HCT116 (cell line): ENCODE measurements around the gene GNG12. TPM values are rescaled to one million over a fixed set of nuclear protein-coding genes. Genes with fewer than 3 reads are reported as not detected.

Experiments
- ATAC-seq: fragments of 200-7000 bp; cut with Tn5 transposase; 2 replicates; pipeline ENCODE4 v1.9.1; 2020; ENCODE audit warnings: mild to moderate bottlenecking, moderate library complexity
- BruUV-seq: library from RNA; stranded (reverse); fragments of 400-500 nt; replicated peaks from 2 replicates; lab custom pipeline; 2021; lab: Mats Ljungman, UMichigan
- CTCF ChIA-PET: fragments of 300-600 bp; sonication (Branson Sonifier 250); formaldehyde crosslinking; loops from one replicate; lab custom pipeline; 2021; ENCODE audit warnings: antibody characterized with exemption; lab: Charles Lee
- POLR2A ChIA-PET: fragments of 300-600, 350-600 bp; sonication (Branson Sonifier 250); formaldehyde crosslinking; loops from one replicate; lab custom pipeline; 2021; ENCODE audit warnings: antibody characterized with exemption; lab: Charles Lee
- RAD21 ChIA-PET, 2 experiments: fragments of 300-600 bp; sonication (Branson Sonifier 250); formaldehyde crosslinking; loops; one replicate each; lab custom pipeline; 2023; ENCODE audit warnings: low total read pairs in 2 of 2; ENCODE audit not compliant: uncharacterized antibody in 2 of 2, unreplicated experiment in 2 of 2, low non-redundant PET in 1 of 2; lab: Charles Lee
- DNase-seq: peaks from one replicate; pipeline ENCODE4 v3.0.0-alpha.2; 2010; ENCODE audit warnings: low read depth, low spot score
- H2AFZ ChIP-seq: fragments of 200-600 bp; shearing (Covaris generic), sonication (generic); 2 replicates; pipeline ENCODE4 v1.6.1; 2017; ENCODE audit warnings: low read depth, mixed run types, mixed read lengths, antibody characterized with exemption, low read length; ENCODE audit not compliant: poor library complexity, severe bottlenecking
- H3K27ac ChIP-seq: 2 replicates; pipeline ENCODE4 v1.5.1; 2012; ENCODE audit warnings: low read depth, low read length
- H3K27me3 ChIP-seq: fragments of 200-600 bp; sonication (generic); 2 replicates; pipeline ENCODE4 v1.6.1; 2016; ENCODE audit warnings: mixed run types, low read length, mixed read lengths; ENCODE audit not compliant: insufficient read depth
- H3K36me3 ChIP-seq, 2 experiments: fragments of 200-500 bp in 1 of 2; fragments of 200-600 bp in 1 of 2; sonication (Bioruptor generic) in 1 of 2; sonication (generic) in 1 of 2; 2 replicates each; pipeline versions ENCODE4 v1.5.1 to v1.6.1; 2014 to 2016; ENCODE audit warnings: low read length in 2 of 2, inconsistent platforms in 1 of 2, mixed read lengths in 1 of 2, mixed run types in 1 of 2; ENCODE audit not compliant: insufficient read depth in 2 of 2, control insufficient read depth in 1 of 2
- H3K4me1 ChIP-seq, 2 experiments: fragments of 200-600 bp in 1 of 2; sonication (generic) in 1 of 2; 2 replicates each; pipeline versions ENCODE4 v1.5.1 to v1.6.1; 2012 to 2017; ENCODE audit warnings: low read length in 2 of 2, inconsistent platforms in 1 of 2, mild to moderate bottlenecking in 1 of 2, mixed read lengths in 1 of 2, mixed run types in 1 of 2, moderate library complexity in 1 of 2; ENCODE audit not compliant: insufficient read depth in 2 of 2, control insufficient read depth in 1 of 2
- H3K4me2 ChIP-seq: fragments of 200-600 bp; sonication (generic); 2 replicates; pipeline ENCODE4 v1.6.1; 2017; ENCODE audit warnings: mixed run types, low read length, mixed read lengths
- H3K4me3 ChIP-seq, 2 experiments: fragments of 200-600 bp in 1 of 2; sonication (generic) in 1 of 2; replicated peaks in 1 of 2; 2 replicates each; pipeline ENCODE4 v1.5.1; 2011 to 2016; ENCODE audit warnings: low read length in 2 of 2, control low read depth in 1 of 2, low read depth in 1 of 2, mild to moderate bottlenecking in 1 of 2, mixed read lengths in 1 of 2, mixed run types in 1 of 2
- H3K79me2 ChIP-seq: fragments of 200-600 bp; sonication (generic); 2 replicates; pipeline ENCODE4 v1.6.1; 2017; ENCODE audit warnings: mild to moderate bottlenecking, mixed run types, low read length, moderate library complexity, mixed read lengths; ENCODE audit not compliant: insufficient read depth
- H3K9ac ChIP-seq: fragments of 200-600 bp; sonication (generic); 2 replicates; pipeline ENCODE4 v1.6.1; 2016; ENCODE audit warnings: low read length, mixed read lengths
- H3K9me2 ChIP-seq: fragments of 200-600 bp; sonication (generic), shearing (Covaris generic); 2 replicates; pipeline ENCODE4 v1.6.1; 2017; ENCODE audit warnings: mixed run types, mild to moderate bottlenecking, moderate library complexity; ENCODE audit not compliant: insufficient read depth
- H3K9me3 ChIP-seq, 2 experiments: fragments of 200-500 bp in 1 of 2; fragments of 200-600 bp in 1 of 2; sonication (Bioruptor generic) in 1 of 2; sonication (generic) in 1 of 2; 2 replicates each; pipeline ENCODE4 v1.6.1; 2014 to 2017; ENCODE audit warnings: low read length in 2 of 2, mixed read lengths in 2 of 2, inconsistent platforms in 1 of 2, low read depth in 1 of 2, mild to moderate bottlenecking in 1 of 2, mixed run types in 1 of 2, moderate library complexity in 1 of 2; ENCODE audit not compliant: control insufficient read depth in 1 of 2, insufficient read depth in 1 of 2
- H4K20me1 ChIP-seq: fragments of 200-600 bp; sonication (generic), shearing (Covaris generic); 2 replicates; pipeline ENCODE4 v1.6.1; 2017; ENCODE audit warnings: mixed run types, mild to moderate bottlenecking, moderate library complexity; ENCODE audit not compliant: insufficient read depth
- CBX3 ChIP-seq: IDR thresholded peaks from 2 replicates; pipeline ENCODE4 v1.6.1; 2012; ENCODE audit warnings: low read depth
- CEBPB ChIP-seq: IDR thresholded peaks from 2 replicates; pipeline ENCODE4 v1.6.1; 2012; ENCODE audit warnings: low read depth
- CTCF ChIP-seq, 3 experiments: fragments of 200-600 bp in 1 of 3; sonication (generic) in 1 of 3; IDR thresholded peaks in 2 of 3; conservative IDR thresholded peaks in 1 of 3; 2 replicates each; pipeline ENCODE4 v1.5.1; 2012 to 2017; ENCODE audit warnings: low read depth in 2 of 3, low read length in 2 of 3, antibody characterized with exemption in 1 of 3, borderline replicate concordance in 1 of 3, control low read depth in 1 of 3, mild to moderate bottlenecking in 1 of 3, mixed read lengths in 1 of 3, mixed run types in 1 of 3, moderate library complexity in 1 of 3; ENCODE audit not compliant: insufficient read depth in 1 of 3
- JUND ChIP-seq: IDR thresholded peaks from 2 replicates; pipeline ENCODE4 v1.6.1; 2012
- REST ChIP-seq: IDR thresholded peaks from 2 replicates; pipeline ENCODE4 v1.6.1; 2012; ENCODE audit warnings: low read depth
- SP1 ChIP-seq: IDR thresholded peaks from 2 replicates; pipeline ENCODE4 v1.6.1; 2012; ENCODE audit warnings: low read depth
- SRF ChIP-seq: IDR thresholded peaks from 2 replicates; pipeline ENCODE4 v1.6.1; 2012; ENCODE audit warnings: low read depth
- intact Hi-C: fragments of 100-400 bp; cut with micrococcal nuclease; formaldehyde crosslinking; loops from 2 replicates; pipeline ENCODE4 v1.10.0; 2022
- total RNA-seq: library from RNA; stranded (reverse); gene quantifications from one replicate; pipeline ENCODE4 v1.2.1, GENCODE V29; 2021; ENCODE audit not compliant: unreplicated experiment

The GNG12 gene
- total RNA-seq, 1 experiment from 2014 or later: 49.6 TPM

GRCh38 chr1:67777440-67777839, 55.8 kb downstream of the GNG12 start:
- H3K9ac ChIP-seq: no peak overlapping the region
- RAD21 ChIA-PET: no interaction called here
- H3K4me2 ChIP-seq: no peak overlapping the region
- H3K27ac ChIP-seq: no peak overlapping the region
- H3K36me3 ChIP-seq: no peaks in the 10 kb centered on the region; a peak in 1 of 4 replicates
- no peaks in the 10 kb centered on the region for H3K9me3 ChIP-seq
- no peak overlapping the region for H3K4me3 ChIP-seq
- intact Hi-C loops: no loop called here
- peaks cover 11% of the 10 kb centered on the region; the same call in 1 of the 2 replicates for H3K79me2 ChIP-seq
- H2AFZ ChIP-seq: no peak overlapping the region
- TF ChIP-seq SP1 (no peak), REST (no peak), CTCF (IDR thresholded peaks at IDR 0.05 in 2 of 3, conservative IDR thresholded peaks at IDR 0.05 in 1 of 3; ENCODE audit: borderline replicate concordance in 1 of 3, insufficient read depth in 1 of 3, low read depth in 2 of 3, low read length in 2 of 3) (no peak), CEBPB (no peak), CBX3 (no peak), JUND (no peak), SRF (no peak)
- TF ChIP-seq, all 23 proteins: peak for 0
- DNase-seq (no peak), ATAC-seq (no peak)
- POLR2A ChIA-PET: no interaction called here
- CTCF ChIA-PET: no interaction called here
- Histone ChIP-seq H4K20me1 (no peaks in the 10 kb centered on the region), H3K9me2 (no peaks in the 10 kb centered on the region), H3K4me1 (no peaks in the 10 kb centered on the region), H3K27me3 (no peaks in the 10 kb centered on the region)
- BruUV-seq: no TSS peak
